ENCODE results near the gene PHIP.
"Not testable (repeated sequence)": the region's sequence is repeated elsewhere in the genome, so short reads cannot be mapped to it uniquely, and the experiment has no call there.

PHIP gene

GRCh38 chr6:78936515-78936914, 141.5 kb downstream of the PHIP start:
- DNase-seq (ENCODE audit: low read depth in 1 of 2, low spot score in 1 of 2): no peak

- no peak for DNase-seq (ENCODE audit: low read depth in 1 of 2, low spot score in 1 of 2)
Measured at GRCh38 chr6:78935553-78935952, 142.5 kb downstream of the PHIP start.

GRCh38 chr6:78925317-78925716, 152.7 kb downstream of the PHIP start:
- DNase-seq (ENCODE audit: low read depth in 1 of 2, low spot score in 1 of 2): no peak

GRCh38 chr6:78921168-78921567, 156.9 kb downstream of the PHIP start:
- DNase-seq (ENCODE audit: low read depth in 1 of 2, low spot score in 1 of 2): not testable (repeated sequence)

- DNase-seq (ENCODE audit: low read depth in 1 of 2, low spot score in 1 of 2): no peak
Measured at GRCh38 chr6:78917788-78918187, 160.3 kb downstream of the PHIP start.

GRCh38 chr6:78916411-78916810, 161.6 kb downstream of the PHIP start:
- DNase-seq (ENCODE audit: low read depth in 1 of 2, low spot score in 1 of 2): no peak

- DNase-seq (ENCODE audit: low read depth in 1 of 2, low spot score in 1 of 2): no peak
Measured at GRCh38 chr6:78911218-78911940, 166.7 kb downstream of the PHIP start.

GRCh38 chr6:78910591-78911171, 167.4 kb downstream of the PHIP start:
- DNase-seq (ENCODE audit: low read depth in 1 of 2, low spot score in 1 of 2): no peak

- no peak for DNase-seq (ENCODE audit: low read depth in 1 of 2, low spot score in 1 of 2)
Measured at GRCh38 chr6:78910010-78910409, 168.0 kb downstream of the PHIP start.

- DNase-seq (ENCODE audit: low read depth in 1 of 2, low spot score in 1 of 2): no peak
Measured at GRCh38 chr6:78909391-78909790, 168.7 kb downstream of the PHIP start.

- DNase-seq (ENCODE audit: low read depth in 1 of 2, low spot score in 1 of 2): no peak
Measured at GRCh38 chr6:78908621-78909020, 169.4 kb downstream of the PHIP start.

- no peak for DNase-seq (ENCODE audit: low read depth in 1 of 2, low spot score in 1 of 2)
Measured at GRCh38 chr6:78896227-78896626, 181.8 kb downstream of the PHIP start.

- not testable (repeated sequence) for DNase-seq (ENCODE audit: low read depth in 1 of 2, low spot score in 1 of 2)
Measured at GRCh38 chr6:78889901-78890300, 188.2 kb downstream of the PHIP start.
